ENCODE data around the gene RPGRIP1L. TPM values are rescaled to one million over a fixed set of nuclear protein-coding genes. Genes with fewer than 3 reads are reported as not detected.

Gene RPGRIP1L
- total RNA-seq: 10.8 to 20.0 TPM (median 12.5 TPM) in 3 replicates
- long read RNA-seq, full-length matches to known transcripts: 11 of 13 reads
- long read RNA-seq, partial matches to known transcripts: 1 of 13 reads
- long read RNA-seq, other reads (novel, unspliced or antisense): 1 of 13 reads

DNA sequence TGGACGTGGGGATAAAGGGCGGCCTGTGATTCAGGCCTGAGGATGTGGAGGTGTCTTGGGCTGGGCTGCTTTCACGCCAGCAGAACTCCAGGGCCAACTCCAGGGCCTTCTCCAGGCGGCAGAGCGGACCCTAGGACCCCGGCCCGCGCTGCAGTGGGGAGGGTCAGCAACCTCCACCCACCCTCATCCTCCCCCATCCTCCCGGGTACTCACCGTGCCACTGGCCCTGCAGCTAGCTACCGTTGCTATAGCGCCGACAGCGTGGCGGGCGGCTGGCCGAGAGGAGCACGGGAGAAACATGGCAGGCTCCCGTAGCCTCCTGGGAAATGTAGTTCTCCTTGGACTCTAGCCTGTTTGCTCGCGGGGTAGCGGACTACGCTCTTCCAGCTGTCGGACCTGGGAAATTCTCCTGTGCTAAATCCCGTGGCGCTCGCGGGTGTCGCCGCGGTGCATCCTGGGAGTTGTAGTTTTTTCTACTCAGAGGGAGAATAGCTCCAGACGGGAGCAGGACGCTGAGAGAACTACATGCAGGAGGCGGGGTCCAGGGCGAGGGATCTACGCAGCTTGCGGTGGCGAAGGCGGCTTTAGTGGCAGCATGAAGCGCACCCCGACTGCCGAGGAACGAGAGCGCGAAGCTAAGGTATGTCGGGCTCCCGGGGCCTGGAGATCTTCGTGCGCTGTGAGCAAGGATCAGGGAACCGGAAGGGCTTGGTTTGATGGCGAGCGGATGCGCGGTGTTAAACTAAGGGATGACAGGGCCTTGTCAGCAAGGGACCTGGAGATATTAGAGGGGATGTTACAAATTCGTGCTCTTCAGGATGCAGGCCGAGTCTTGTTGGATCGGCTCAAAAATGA is at the start of gene RPGRIP1L, which contains the start of gene FTO:
Gene RPGRIP1L, minus strand, starts transcription at position 270 of the 855 bp plus-strand sequence. CDS start 3,136 bp downstream, outside the sequence.
Gene FTO, plus strand, starts transcription at position 567 of the 855 bp plus-strand sequence.
- TF ChIP-seq CTCF (IDR thresholded peaks at IDR 0.05): peak; percentile 25
- peak; percentile 98 for DNase-seq (ENCODE audit: low spot score)
- Mint-ChIP-seq H3K4me1 (ENCODE audit: low read depth) (peaks cover 36% of the 10 kb centered on the region), H3K27ac (ENCODE audit: unreplicated experiment) (peak within 1 kb of the TSS; percentile 99), H3K9me3 (ENCODE audit: low read depth) (peaks cover 3% of the 10 kb centered on the region), H3K36me3 (ENCODE audit: low read depth) (peaks cover 3% of the 10 kb centered on the region), H3K27me3 (ENCODE audit: low read depth) (no peaks in the 10 kb centered on the region), H3K4me3 (ENCODE audit: unreplicated experiment) (peak within 1 kb of the TSS; percentile 97)

DNA sequence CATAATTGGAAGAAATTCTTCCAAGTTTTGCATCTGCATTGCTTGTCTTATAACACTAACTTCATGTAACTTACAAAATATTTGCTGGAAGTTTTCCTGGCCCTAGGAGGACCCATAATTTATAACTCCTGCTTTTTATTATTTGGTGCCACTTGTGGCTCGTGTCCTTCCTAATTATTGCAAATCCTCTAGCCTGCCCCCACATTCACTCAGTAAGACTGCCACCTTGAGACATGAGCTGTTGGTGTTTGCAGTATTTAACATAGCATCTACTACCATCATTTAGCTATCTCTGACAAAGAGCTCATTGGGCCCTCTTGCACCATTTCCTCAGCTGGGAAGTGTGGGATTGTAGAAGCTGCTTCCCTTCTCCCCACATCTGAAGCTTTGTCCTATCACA is 49.8 kb upstream of the RPGRIP1L start:
- Mint-ChIP-seq H3K4me3 (ENCODE audit: unreplicated experiment) (no peak overlapping the region), H3K9me3 (ENCODE audit: low read depth) (no peaks in the 10 kb centered on the region), H3K27ac (ENCODE audit: unreplicated experiment) (no peak overlapping the region), H3K36me3 (ENCODE audit: low read depth) (peaks cover under 1% of the 10 kb centered on the region), H3K4me1 (ENCODE audit: low read depth) (peaks cover 16% of the 10 kb centered on the region), H3K27me3 (ENCODE audit: low read depth) (no peaks in the 10 kb centered on the region)
- DNase-seq (ENCODE audit: low spot score): no peak
- TF ChIP-seq CTCF (IDR thresholded peaks at IDR 0.05): peak; percentile 18

DNA sequence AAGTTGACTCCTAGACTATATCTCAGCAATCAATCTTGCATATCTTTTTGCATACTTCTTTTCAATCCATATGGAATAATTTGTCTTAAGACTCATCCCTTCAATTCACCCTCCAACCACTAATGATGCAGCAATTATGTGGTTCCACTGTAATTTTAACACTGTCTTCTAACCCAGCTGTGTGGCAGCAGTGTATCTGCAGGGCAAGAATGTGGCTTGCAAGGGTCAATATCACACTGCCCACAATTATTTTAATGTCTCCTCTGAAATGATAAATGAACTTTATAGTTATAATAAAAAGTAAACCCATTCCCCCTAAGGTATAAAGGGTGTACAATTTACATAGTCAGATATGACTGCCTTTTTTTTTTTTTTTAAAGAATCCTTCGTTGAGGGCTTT is 48.9 kb upstream of the RPGRIP1L start:
- peaks cover 2% of the 10 kb centered on the region for H3K36me3 Mint-ChIP-seq (ENCODE audit: low read depth)
- TF ChIP-seq CTCF (IDR thresholded peaks at IDR 0.05): no peak
- no peak overlapping the region for H3K27ac Mint-ChIP-seq (ENCODE audit: unreplicated experiment)
- peaks cover 5% of the 10 kb centered on the region for H3K9me3 Mint-ChIP-seq (ENCODE audit: low read depth)
- no peaks in the 10 kb centered on the region for H3K27me3 Mint-ChIP-seq (ENCODE audit: low read depth)
- no peak overlapping the region for H3K4me3 Mint-ChIP-seq (ENCODE audit: unreplicated experiment)
- no peak for DNase-seq (ENCODE audit: low spot score)
- H3K4me1 Mint-ChIP-seq (ENCODE audit: low read depth): peaks cover 16% of the 10 kb centered on the region

DNA sequence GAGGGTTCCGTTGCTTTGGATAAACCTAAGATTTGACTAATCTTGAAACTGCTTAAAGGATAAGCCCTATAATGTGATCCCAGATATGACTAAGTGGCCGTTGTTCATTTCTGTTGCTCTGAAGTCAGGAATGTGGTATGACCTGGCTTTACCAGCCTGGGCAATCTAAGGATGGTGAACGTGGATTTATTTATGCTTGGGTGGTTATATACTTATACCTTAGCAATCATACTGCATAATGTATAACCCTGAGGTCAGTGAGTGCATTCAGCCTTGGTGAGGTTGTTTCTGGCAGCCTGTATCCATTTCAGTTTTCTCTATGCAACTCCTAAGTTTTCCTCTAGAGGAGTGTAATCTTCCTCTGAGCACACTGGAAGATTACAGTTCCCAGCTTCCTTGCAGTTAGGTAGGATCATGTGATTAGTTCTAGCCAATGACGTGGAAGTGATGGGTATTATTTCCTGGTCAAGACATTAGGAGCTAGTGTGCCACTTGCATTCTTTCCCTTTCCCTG is 42.2 kb upstream of the RPGRIP1L start:
- peaks cover 3% of the 10 kb centered on the region for H3K36me3 Mint-ChIP-seq (ENCODE audit: low read depth)
- H3K4me1 Mint-ChIP-seq (ENCODE audit: low read depth): peaks cover 36% of the 10 kb centered on the region
- H3K27me3 Mint-ChIP-seq (ENCODE audit: low read depth): no peaks in the 10 kb centered on the region
- no peak overlapping the region for H3K4me3 Mint-ChIP-seq (ENCODE audit: unreplicated experiment)
- peak overlapping the region; percentile 41 for H3K27ac Mint-ChIP-seq (ENCODE audit: unreplicated experiment)
- no peak for DNase-seq (ENCODE audit: low spot score)
- peaks cover 9% of the 10 kb centered on the region for H3K9me3 Mint-ChIP-seq (ENCODE audit: low read depth)
- TF ChIP-seq CTCF (IDR thresholded peaks at IDR 0.05): peak; percentile 38

- Mint-ChIP-seq H3K36me3 (ENCODE audit: low read depth) (peaks cover 3% of the 10 kb centered on the region), H3K4me3 (ENCODE audit: unreplicated experiment) (no peak overlapping the region), H3K9me3 (ENCODE audit: low read depth) (peaks cover 9% of the 10 kb centered on the region), H3K27ac (ENCODE audit: unreplicated experiment) (peak overlapping the region; percentile 6), H3K4me1 (ENCODE audit: low read depth) (peaks cover 36% of the 10 kb centered on the region), H3K27me3 (ENCODE audit: low read depth) (no peaks in the 10 kb centered on the region)
- no peak for DNase-seq (ENCODE audit: low spot score)
- TF ChIP-seq CTCF (IDR thresholded peaks at IDR 0.05): no peak
These were observed 41.4 kb upstream of the RPGRIP1L start for GRCh38 chr16:53745086-53745485.

Data from chondrocyte (in vitro differentiated cells).